A673 (cell line): ENCODE measurements around the gene NEK8. TPM values are rescaled to one million over a fixed set of nuclear protein-coding genes. Genes with fewer than 3 reads are reported as not detected.

ENCODE experiments used
- BruUV-seq: library from RNA; stranded (reverse); fragments of 400-500 nt; replicated peaks from 2 replicates; lab custom pipeline; 2021; lab: Mats Ljungman, UMichigan
- CTCF ChIA-PET: fragments of 300-600 bp; sonication (Branson Sonifier 250); formaldehyde crosslinking; loops from one replicate; lab custom pipeline; 2022; ENCODE audit warnings: antibody characterized with exemption; lab: Charles Lee
- POLR2A ChIA-PET: fragments of 300-600 bp; sonication (Branson Sonifier 250); formaldehyde crosslinking; loops from one replicate; lab custom pipeline; 2022; ENCODE audit warnings: antibody characterized with exemption; ENCODE audit not compliant: low non-redundant PET; lab: Charles Lee
- DNase-seq: peaks from one replicate; pipeline ENCODE4 v3.0.0-alpha.2; 2015; ENCODE audit warnings: low spot score
- H3K27ac ChIP-seq: fragments of 200-600 bp; sonication (generic); 2 replicates; pipeline ENCODE4 v1.5.1; 2016; ENCODE audit warnings: mixed run types, low read depth, mild to moderate bottlenecking, mixed read lengths, antibody characterized with exemption, low read length; ENCODE audit not compliant: poor library complexity, severe bottlenecking
- H3K27me3 ChIP-seq: fragments of 200-600 bp; sonication (generic); replicated peaks from 2 replicates; pipeline ENCODE4 v1.6.1; 2017; ENCODE audit warnings: mixed run types, low read depth, mild to moderate bottlenecking, mixed read lengths, antibody characterized with exemption, low read length; ENCODE audit not compliant: insufficient read depth, poor library complexity
- H3K36me3 ChIP-seq: fragments of 200-600 bp; sonication (generic); 2 replicates; pipeline ENCODE4 v1.6.1; 2016; ENCODE audit warnings: mixed run types, mild to moderate bottlenecking, mixed read lengths, antibody characterized with exemption, low read length; ENCODE audit not compliant: insufficient read depth, poor library complexity, severe bottlenecking
- H3K4me1 ChIP-seq: fragments of 200-600 bp; sonication (generic); 2 replicates; pipeline ENCODE4 v1.6.1; 2017; ENCODE audit warnings: mixed run types, mild to moderate bottlenecking, mixed read lengths, antibody characterized with exemption, low read length; ENCODE audit not compliant: insufficient read depth, poor library complexity, severe bottlenecking
- H3K4me3 ChIP-seq: fragments of 200-600 bp; sonication (generic); 2 replicates; pipeline ENCODE4 v1.5.1; 2016; ENCODE audit warnings: low read depth, mixed run types, mild to moderate bottlenecking, mixed read lengths, low read length; ENCODE audit not compliant: poor library complexity, severe bottlenecking
- H3K9me3 ChIP-seq: fragments of 200-600 bp; sonication (generic); 2 replicates; pipeline ENCODE4 v1.6.1; 2016; ENCODE audit warnings: mixed run types, low read depth, mild to moderate bottlenecking, mixed read lengths, antibody characterized with exemption, low read length; ENCODE audit not compliant: poor library complexity, severe bottlenecking
- CTCF ChIP-seq: fragments of 300-800, 200-600 bp; sonication (generic); conservative IDR thresholded peaks from 2 replicates; pipeline ENCODE4 v1.5.1; 2017; ENCODE audit warnings: low read depth, mild to moderate bottlenecking, antibody characterized with exemption, low read length, moderate library complexity, mixed read lengths
- EZH2 ChIP-seq: fragments of 200-600 bp; sonication (generic); IDR thresholded peaks from 2 replicates; pipeline ENCODE4 v1.6.1; 2017; ENCODE audit warnings: borderline replicate concordance, low read depth, mild to moderate bottlenecking, mixed read lengths, antibody characterized with exemption, low read length; ENCODE audit not compliant: poor library complexity, severe bottlenecking
- intact Hi-C: fragments of 100-400 bp; cut with micrococcal nuclease; formaldehyde crosslinking; loops from one replicate; pipeline ENCODE4 v1.10.0; 2022; ENCODE audit not compliant: unreplicated experiment
- total RNA-seq: library from RNA; stranded (reverse); gene quantifications from 2 replicates; pipeline ENCODE4 v1.2.3, GENCODE V29; 2021

The NEK8 gene
- total RNA-seq, 1 experiment from 2014 or later = 3.9 TPM

- intact Hi-C loops = no loop called here
- Histone ChIP-seq H3K9me3 (no peaks in the 10 kb centered on the region), H3K36me3 (peaks cover 54% of the 10 kb centered on the region), H3K4me1 (no peaks in the 10 kb centered on the region), H3K27ac (peak overlapping the region; percentile 30), H3K27me3 (no peaks in the 10 kb centered on the region), H3K4me3 (no peak overlapping the region)
- ChIA-PET CTCF (interaction anchor here (0.6 kb wide), 1 partner anchor 124 kb away, joined by 3 read pairs; no protein-coding TSS in a partner anchor), POLR2A (interaction anchor here (0.6 kb wide), 1 partner anchor 326 kb away, joined by 3 read pairs; no protein-coding TSS in a partner anchor)
- TF ChIP-seq CTCF (no peak), EZH2 (no peak)
- no peak for DNase-seq
- BruUV-seq = no TSS peak
These were observed 25.8 kb upstream of the NEK8 start for GRCh38 chr17:28702752-28703150.

- intact Hi-C loops = no loop called here
- Histone ChIP-seq H3K27me3 (no peaks in the 10 kb centered on the region), H3K4me1 (no peaks in the 10 kb centered on the region), H3K27ac (no peak overlapping the region), H3K36me3 (peaks cover 44% of the 10 kb centered on the region), H3K4me3 (no peak overlapping the region), H3K9me3 (no peaks in the 10 kb centered on the region)
- ChIA-PET POLR2A (no interaction called here), CTCF (no interaction called here)
- BruUV-seq = no TSS peak
- no peak for DNase-seq
- TF ChIP-seq EZH2 = no peak
- TF ChIP-seq CTCF = no peak
These were observed 24.9 kb upstream of the NEK8 start for GRCh38 chr17:28703552-28704218.

- Histone ChIP-seq H3K27ac (no peak overlapping the region), H3K4me1 (no peaks in the 10 kb centered on the region), H3K27me3 (no peaks in the 10 kb centered on the region), H3K9me3 (no peaks in the 10 kb centered on the region), H3K4me3 (no peak overlapping the region), H3K36me3 (peaks cover 38% of the 10 kb centered on the region)
- intact Hi-C loops = no loop called here
- ChIA-PET CTCF (no interaction called here), POLR2A (no interaction called here)
- DNase-seq = no peak
- no peak for TF ChIP-seq EZH2
- no peak for TF ChIP-seq CTCF
- BruUV-seq = no TSS peak
These were observed 24.2 kb upstream of the NEK8 start for GRCh38 chr17:28704219-28704858.
